A673 (cell line): ENCODE results near the gene TRNAU1AP.

Experiments used
- EZH2 ChIP-seq: fragments of 200-600 bp; sonication (generic); IDR thresholded peaks from 2 replicates; pipeline ENCODE4 v1.6.1; 2017; ENCODE audit warnings: borderline replicate concordance, low read depth, mild to moderate bottlenecking, mixed read lengths, antibody characterized with exemption, low read length; ENCODE audit not compliant: poor library complexity, severe bottlenecking
- TF ChIP-seq, protein P1 (sequence below): fragments of 300-800, 200-600 bp; sonication (generic); conservative IDR thresholded peaks from 2 replicates; pipeline ENCODE4 v1.5.1; 2017; ENCODE audit warnings: low read depth, mild to moderate bottlenecking, antibody characterized with exemption, low read length, moderate library complexity, mixed read lengths

DNA sequence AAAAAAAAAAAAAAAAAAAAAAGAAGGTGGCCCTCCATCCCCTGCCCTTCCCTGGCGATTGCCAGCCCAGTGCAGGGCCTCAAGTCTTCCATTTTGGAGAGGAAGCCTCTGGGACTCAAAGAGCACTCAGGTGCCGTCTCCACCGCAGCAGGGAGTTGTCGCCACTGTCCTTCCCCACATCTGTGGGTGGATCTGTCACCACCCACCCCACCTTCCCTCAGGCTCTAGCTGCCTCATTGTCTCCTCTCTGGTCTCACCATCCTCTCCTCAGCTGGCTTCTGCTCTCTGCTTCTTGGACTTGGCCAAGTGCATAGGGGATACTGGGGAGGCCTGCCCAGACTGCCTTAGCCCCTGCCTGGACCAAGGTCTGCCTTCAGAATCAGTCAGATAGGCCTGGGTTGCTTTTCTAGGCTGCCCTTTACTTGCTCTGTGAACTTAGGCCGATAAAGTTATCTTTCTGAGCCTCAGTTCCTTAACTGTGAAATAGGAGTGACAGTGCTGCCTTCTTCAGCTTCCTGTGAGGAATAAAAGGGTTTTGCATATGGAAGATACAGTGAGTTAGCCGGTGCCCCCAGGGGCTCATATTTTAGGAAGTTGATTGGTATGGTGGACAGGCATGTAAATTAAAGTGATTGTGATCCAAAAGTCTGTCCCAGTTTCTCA is 31.3 kb upstream of the TRNAU1AP start:
- TF ChIP-seq, protein P1, sequence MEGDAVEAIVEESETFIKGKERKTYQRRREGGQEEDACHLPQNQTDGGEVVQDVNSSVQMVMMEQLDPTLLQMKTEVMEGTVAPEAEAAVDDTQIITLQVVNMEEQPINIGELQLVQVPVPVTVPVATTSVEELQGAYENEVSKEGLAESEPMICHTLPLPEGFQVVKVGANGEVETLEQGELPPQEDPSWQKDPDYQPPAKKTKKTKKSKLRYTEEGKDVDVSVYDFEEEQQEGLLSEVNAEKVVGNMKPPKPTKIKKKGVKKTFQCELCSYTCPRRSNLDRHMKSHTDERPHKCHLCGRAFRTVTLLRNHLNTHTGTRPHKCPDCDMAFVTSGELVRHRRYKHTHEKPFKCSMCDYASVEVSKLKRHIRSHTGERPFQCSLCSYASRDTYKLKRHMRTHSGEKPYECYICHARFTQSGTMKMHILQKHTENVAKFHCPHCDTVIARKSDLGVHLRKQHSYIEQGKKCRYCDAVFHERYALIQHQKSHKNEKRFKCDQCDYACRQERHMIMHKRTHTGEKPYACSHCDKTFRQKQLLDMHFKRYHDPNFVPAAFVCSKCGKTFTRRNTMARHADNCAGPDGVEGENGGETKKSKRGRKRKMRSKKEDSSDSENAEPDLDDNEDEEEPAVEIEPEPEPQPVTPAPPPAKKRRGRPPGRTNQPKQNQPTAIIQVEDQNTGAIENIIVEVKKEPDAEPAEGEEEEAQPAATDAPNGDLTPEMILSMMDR, result no peak
- TF ChIP-seq EZH2, result no peak
